DMS153 (cell line): Measurements from ENCODE around the gene PTPRG.

Experiments
- DNase-seq: peaks from one replicate; lab custom pipeline; 2025; lab: John Stamatoyannopoulos, UW

PTPRG gene

GRCh38 chr3:61828184-61828874 is 267.0 kb downstream of the PTPRG start:
- DNase-seq, result no peak

- DNase-seq, result no peak
Observed at GRCh38 chr3:61828880-61829721, 267.7 kb downstream of the PTPRG start.

GRCh38 chr3:61829722-61830350 is 268.5 kb downstream of the PTPRG start:
- no peak for DNase-seq

GRCh38 chr3:61831973-61832372 is 270.6 kb downstream of the PTPRG start:
- no peak for DNase-seq

GRCh38 chr3:61832375-61833229 is 271.2 kb downstream of the PTPRG start:
- no peak for DNase-seq

- DNase-seq, result no peak
Observed at GRCh38 chr3:61839256-61839655, 277.9 kb downstream of the PTPRG start.

- DNase-seq, result no peak
Observed at GRCh38 chr3:61841111-61841845, 279.9 kb downstream of the PTPRG start.

- DNase-seq, result no peak
Observed at GRCh38 chr3:61841988-61842387, 280.6 kb downstream of the PTPRG start.

GRCh38 chr3:61844346-61844745 is 283.0 kb downstream of the PTPRG start:
- DNase-seq, result no peak

GRCh38 chr3:61846488-61846887 is 285.1 kb downstream of the PTPRG start:
- DNase-seq, result no peak

- no peak for DNase-seq
Observed at GRCh38 chr3:61847784-61848462, 286.6 kb downstream of the PTPRG start.

- no peak for DNase-seq
Observed at GRCh38 chr3:61848885-61849284, 287.5 kb downstream of the PTPRG start.

- no peak for DNase-seq
Observed at GRCh38 chr3:61853912-61854311, 292.5 kb downstream of the PTPRG start.

- no peak for DNase-seq
Observed at GRCh38 chr3:61855211-61855610, 293.8 kb downstream of the PTPRG start.

- DNase-seq, result no peak
Observed at GRCh38 chr3:61857297-61857696, 295.9 kb downstream of the PTPRG start.

GRCh38 chr3:61858054-61858453 is 296.7 kb downstream of the PTPRG start:
- DNase-seq, result no peak

GRCh38 chr3:61861410-61861809 is 300.0 kb downstream of the PTPRG start:
- DNase-seq, result no peak

- DNase-seq, result no peak
Observed at GRCh38 chr3:61862614-61863289, 301.4 kb downstream of the PTPRG start.

GRCh38 chr3:61863579-61863978 is 302.2 kb downstream of the PTPRG start:
- DNase-seq, result no peak

GRCh38 chr3:61864886-61865285 is 303.5 kb downstream of the PTPRG start:
- DNase-seq, result no peak
